OCI-LY1 (cell line): ENCODE data around the gene SFXN4.
"Not testable (repeated sequence)": the region's sequence is repeated elsewhere in the genome, so short reads cannot be mapped to it uniquely, and the experiment has no call there.

Source experiments
- CTCF ChIP-seq: fragments of 200-600 bp; sonication (generic), shearing (Covaris generic); IDR thresholded peaks from 2 replicates; pipeline ENCODE4 v1.5.1; 2017; ENCODE audit warnings: mild to moderate bottlenecking, antibody characterized with exemption, low read length, moderate library complexity, mixed read lengths
- EZH2 ChIP-seq: fragments of 200-600 bp; sonication (generic), shearing (Covaris generic); IDR thresholded peaks from 2 replicates; pipeline ENCODE4 v1.8.0; 2017; ENCODE audit warnings: borderline replicate concordance, mixed run types, mild to moderate bottlenecking, antibody characterized with exemption, low read length, moderate library complexity, mixed read lengths

GRCh38 chr10:119105899-119106298 lies 59.6 kb downstream of the SFXN4 start:
- not testable (repeated sequence) for TF ChIP-seq CTCF, EZH2
